Sigmoid colon (tissue), 4 donors: ENCODE measurements around the gene NR2F6.

ENCODE experiments used
- CTCF ChIP-seq, 4 experiments: fragments of 450-650 bp in 3 of 4; fragments of 200-600 bp in 1 of 4; IDR thresholded peaks; one replicate each; pipeline ENCODE4 v1.5.1; 2016 to 2019; ENCODE audit warnings: antibody characterized with exemption in 4 of 4, mild to moderate bottlenecking in 3 of 4, moderate library complexity in 2 of 4
- POLR2AphosphoS5 ChIP-seq, 4 donors: sonication (generic); formaldehyde crosslinking; IDR thresholded peaks; one replicate each; pipeline ENCODE4 v1.6.1; 2017; ENCODE audit warnings: antibody characterized with exemption in 4 of 4

DNA sequence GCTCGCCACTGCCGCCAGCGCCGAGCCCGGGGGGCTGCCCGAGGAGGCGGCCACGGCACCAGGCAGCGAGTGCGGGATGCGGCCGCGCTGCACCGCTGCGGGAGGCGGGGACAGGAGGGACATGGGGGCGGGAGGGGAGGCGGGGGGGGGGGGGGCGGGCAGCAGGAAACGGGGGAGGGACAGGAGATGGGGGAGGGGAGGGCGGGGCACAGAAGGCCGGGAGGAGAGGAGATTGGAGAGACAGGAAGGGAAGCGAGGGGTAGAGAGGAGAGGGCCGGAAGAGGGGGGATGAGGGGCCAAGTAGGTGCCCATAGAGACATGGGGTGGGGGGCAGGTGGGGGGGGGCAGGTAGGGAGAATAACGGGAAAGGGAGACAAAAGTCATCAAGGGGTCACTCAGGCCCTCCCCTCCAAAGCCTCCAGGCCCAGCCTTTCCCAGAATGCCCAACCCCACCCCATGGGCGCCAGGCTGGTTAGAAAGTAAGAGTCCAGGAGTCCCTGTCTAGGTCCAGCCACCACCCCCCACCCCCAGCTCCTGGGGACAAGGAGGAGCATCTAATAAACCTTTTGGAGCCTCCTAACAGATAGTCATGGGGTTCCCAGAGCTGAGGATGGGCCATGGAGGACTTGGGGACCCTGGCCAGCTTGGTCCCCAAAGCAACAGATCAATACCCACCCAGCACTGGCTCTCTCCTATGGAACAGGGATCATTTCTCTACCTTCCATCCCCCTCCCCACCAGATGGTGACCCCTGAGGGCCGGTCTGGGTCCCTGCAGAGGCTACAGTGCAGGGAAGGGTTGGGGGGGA lies 9.5 kb downstream of the NR2F6 start:
- TF ChIP-seq POLR2AphosphoS5 (IDR thresholded peaks at IDR 0.05) (no peak), CTCF (IDR thresholded peaks at IDR 0.05) (no peak)
